ENCODE data around the gene ZNF345. TPM values are rescaled to one million over a fixed set of nuclear protein-coding genes. Genes with fewer than 3 reads are reported as not detected.

ZNF345 gene
- total RNA-seq, 2 experiments from 2014 or later: 6.0 to 6.3 TPM

- Mint-ChIP-seq H3K27ac (no peak overlapping the region), H3K36me3 (ENCODE audit: low read depth) (peaks cover 60% of the 10 kb centered on the region), H3K27me3 (no peaks in the 10 kb centered on the region), H3K9me3 (peaks cover 24% of the 10 kb centered on the region), H3K4me1 (peaks cover 6% of the 10 kb centered on the region), H3K4me3 (no peak overlapping the region)
- ChIA-PET POLR2A (interaction anchor here (0.6 to 4.1 kb wide), 29 partner anchors 9 to 734 kb away, joined by 3 to 80 read pairs (median 4); partner anchors contain the start of genes POLR2I, TBCB, ZFP14 and ZNF146), CTCF (interaction anchor here (0.6 to 1.5 kb wide), 12 partner anchors 11 to 1155 kb away, joined by 3 to 12 read pairs (median 3); partner anchors contain the start of genes ZNF382, ZNF420, ZNF566 and ZNF568)
- DNase-seq: peak; percentile 92
Measured at GRCh38 chr19:36849701-36850558, 746 bp upstream of the ZNF345 start.

- Mint-ChIP-seq H3K4me3 (no peak overlapping the region), H3K36me3 (ENCODE audit: low read depth) (peaks cover 53% of the 10 kb centered on the region), H3K4me1 (peaks cover 6% of the 10 kb centered on the region), H3K9me3 (peaks cover 19% of the 10 kb centered on the region), H3K27me3 (no peaks in the 10 kb centered on the region), H3K27ac (no peak overlapping the region)
- POLR2A ChIA-PET: interaction anchor here (4.1 kb wide), 1 partner anchor 14 kb away, joined by 80 read pairs; the partner anchor contains the start of gene ZNF790
- CTCF ChIA-PET: no interaction called here
- DNase-seq: no peak
Measured at GRCh38 chr19:36851898-36852297, 1.2 kb downstream of the ZNF345 start.

- DNase-seq: no peak
- Mint-ChIP-seq H3K4me3 (no peak overlapping the region), H3K9me3 (peaks cover 56% of the 10 kb centered on the region), H3K36me3 (ENCODE audit: low read depth) (peaks cover 41% of the 10 kb centered on the region), H3K27ac (no peak overlapping the region), H3K27me3 (no peaks in the 10 kb centered on the region), H3K4me1 (no peaks in the 10 kb centered on the region)
- POLR2A ChIA-PET: no interaction called here
- CTCF ChIA-PET: no interaction called here
Measured at GRCh38 chr19:36876993-36877938, 26.6 kb downstream of the ZNF345 start.

- peaks cover 68% of the 10 kb centered on the region for H3K9me3 Mint-ChIP-seq
- POLR2A ChIA-PET: no interaction called here
- H3K27me3 Mint-ChIP-seq: no peaks in the 10 kb centered on the region
- no peak overlapping the region for H3K27ac Mint-ChIP-seq
- DNase-seq: no peak
- peaks cover 72% of the 10 kb centered on the region for H3K36me3 Mint-ChIP-seq (ENCODE audit: low read depth)
- CTCF ChIA-PET: no interaction called here
- no peaks in the 10 kb centered on the region for H3K4me1 Mint-ChIP-seq
- H3K4me3 Mint-ChIP-seq: no peak overlapping the region
Measured at GRCh38 chr19:36891768-36892357, 41.2 kb downstream of the ZNF345 start.

- ChIA-PET POLR2A (no interaction called here), CTCF (no interaction called here)
- Mint-ChIP-seq H3K36me3 (ENCODE audit: low read depth) (peaks cover 88% of the 10 kb centered on the region), H3K27me3 (no peaks in the 10 kb centered on the region), H3K4me1 (no peaks in the 10 kb centered on the region), H3K9me3 (peaks cover 68% of the 10 kb centered on the region), H3K4me3 (no peak overlapping the region), H3K27ac (no peak overlapping the region)
- DNase-seq: no peak
Measured at GRCh38 chr19:36894849-36895383, 44.2 kb downstream of the ZNF345 start.

GRCh38 chr19:36898422-36898821 lies 47.7 kb downstream of the ZNF345 start:
- H3K27ac Mint-ChIP-seq: no peak overlapping the region
- peaks cover 88% of the 10 kb centered on the region for H3K36me3 Mint-ChIP-seq (ENCODE audit: low read depth)
- no peaks in the 10 kb centered on the region for H3K27me3 Mint-ChIP-seq
- ChIA-PET POLR2A (no interaction called here), CTCF (no interaction called here)
- H3K4me3 Mint-ChIP-seq: no peak overlapping the region
- H3K9me3 Mint-ChIP-seq: peaks cover 62% of the 10 kb centered on the region
- H3K4me1 Mint-ChIP-seq: no peaks in the 10 kb centered on the region
- no peak for DNase-seq

- POLR2A ChIA-PET: interaction anchor here (1.3 to 2.4 kb wide), 2 partner anchors 66 to 78 kb away, joined by 6 to 16 read pairs; partner anchors contain the start of genes ZNF345 and ZNF790
- H3K9me3 Mint-ChIP-seq: peaks cover 53% of the 10 kb centered on the region
- H3K27ac Mint-ChIP-seq: peak within 1 kb of the TSS; percentile 97
- no peaks in the 10 kb centered on the region for H3K27me3 Mint-ChIP-seq
- peak within 1 kb of the TSS; percentile 94 for H3K4me3 Mint-ChIP-seq
- H3K4me1 Mint-ChIP-seq: peaks cover 33% of the 10 kb centered on the region
- peaks cover 73% of the 10 kb centered on the region for H3K36me3 Mint-ChIP-seq (ENCODE audit: low read depth)
- CTCF ChIA-PET: interaction anchor here (0.8 to 1.7 kb wide), 2 partner anchors 66 to 678 kb away, joined by 3 to 6 read pairs; partner anchors contain the start of gene ZNF345
- DNase-seq: peak; percentile 95
Measured at GRCh38 chr19:36915992-36916830, 65.5 kb downstream of the ZNF345 start, which contains the start of the genes ZNF568 and ZNF829. TSS of gene ZNF568 (plus strand) at chr19:36916332. CDS start at chr19:36922771, 6,439 bp downstream. TSS of gene ZNF829 (minus strand) at chr19:36916291. CDS start at chr19:36915167, 1,124 bp downstream.

GRCh38 chr19:36916991-36917390 lies 66.3 kb downstream of the ZNF345 start:
- Mint-ChIP-seq H3K36me3 (ENCODE audit: low read depth) (peaks cover 70% of the 10 kb centered on the region), H3K4me3 (peak overlapping the region; percentile 94), H3K9me3 (peaks cover 56% of the 10 kb centered on the region), H3K27me3 (no peaks in the 10 kb centered on the region), H3K27ac (peak overlapping the region; percentile 97), H3K4me1 (peaks cover 33% of the 10 kb centered on the region)
- no peak for DNase-seq
- POLR2A ChIA-PET: interaction anchor here (2.4 kb wide), 1 partner anchor 67 kb away, joined by 16 read pairs; the partner anchor contains the start of gene ZNF345
- CTCF ChIA-PET: interaction anchor here (1.7 kb wide), 1 partner anchor 67 kb away, joined by 6 read pairs; the partner anchor contains the start of gene ZNF345

GRCh38 chr19:36918090-36918489 lies 67.4 kb downstream of the ZNF345 start:
- ChIA-PET POLR2A (no interaction called here), CTCF (no interaction called here)
- Mint-ChIP-seq H3K36me3 (ENCODE audit: low read depth) (peaks cover 70% of the 10 kb centered on the region), H3K27me3 (no peaks in the 10 kb centered on the region), H3K27ac (no peak overlapping the region), H3K4me1 (peaks cover 33% of the 10 kb centered on the region), H3K9me3 (peaks cover 56% of the 10 kb centered on the region), H3K4me3 (peak overlapping the region; percentile 38)
- DNase-seq: no peak
